ENCODE results near the gene BGN. TPM values are rescaled to one million over a fixed set of nuclear protein-coding genes. Genes with fewer than 3 reads are reported as not detected.

BGN gene
- total RNA-seq, 1 experiment from 2014 or later: 1.2 TPM

- no peak overlapping the region for H3K9ac ChIP-seq (ENCODE audit: extremely low read depth, insufficient read length, low read length)
- peaks cover 24% of the 10 kb centered on the region for H3K9me3 ChIP-seq (ENCODE audit: control insufficient read depth, low read depth, low read length)
- H3K18ac ChIP-seq (ENCODE audit: insufficient read length, low read depth, low read length): no peak overlapping the region
- H2BK15ac ChIP-seq (ENCODE audit: low read depth, low read length): no peak overlapping the region
- no peak overlapping the region for H3K56ac ChIP-seq (ENCODE audit: insufficient read length, low read depth, low read length)
- no peak overlapping the region for H4K91ac ChIP-seq (ENCODE audit: insufficient read length, low read depth, low read length)
- H2AFZ ChIP-seq (ENCODE audit: low read length): no peak overlapping the region
- no peak overlapping the region for H3K27ac ChIP-seq (ENCODE audit: insufficient read length, low read depth, low read length)
- no peaks in the 10 kb centered on the region for H3K79me1 ChIP-seq (ENCODE audit: insufficient read depth, low read depth, low read length, poor library complexity, severe bottlenecking)
- no CpG with 5 or more reads among the region's 15 CpGs for WGBS (ENCODE audit: extremely low coverage, insufficient read length, low lambda C conversion rate)
- H2BK5ac ChIP-seq (ENCODE audit: insufficient read length, low read length): no peak overlapping the region
- H3K23me2 ChIP-seq (ENCODE audit: insufficient read length, low read depth, low read length, poor library complexity, severe bottlenecking): no peaks in the 10 kb centered on the region
- H4K20me1 ChIP-seq (ENCODE audit: control insufficient read depth, insufficient read depth, insufficient read length): no peaks in the 10 kb centered on the region
- TF ChIP-seq, protein P1, sequence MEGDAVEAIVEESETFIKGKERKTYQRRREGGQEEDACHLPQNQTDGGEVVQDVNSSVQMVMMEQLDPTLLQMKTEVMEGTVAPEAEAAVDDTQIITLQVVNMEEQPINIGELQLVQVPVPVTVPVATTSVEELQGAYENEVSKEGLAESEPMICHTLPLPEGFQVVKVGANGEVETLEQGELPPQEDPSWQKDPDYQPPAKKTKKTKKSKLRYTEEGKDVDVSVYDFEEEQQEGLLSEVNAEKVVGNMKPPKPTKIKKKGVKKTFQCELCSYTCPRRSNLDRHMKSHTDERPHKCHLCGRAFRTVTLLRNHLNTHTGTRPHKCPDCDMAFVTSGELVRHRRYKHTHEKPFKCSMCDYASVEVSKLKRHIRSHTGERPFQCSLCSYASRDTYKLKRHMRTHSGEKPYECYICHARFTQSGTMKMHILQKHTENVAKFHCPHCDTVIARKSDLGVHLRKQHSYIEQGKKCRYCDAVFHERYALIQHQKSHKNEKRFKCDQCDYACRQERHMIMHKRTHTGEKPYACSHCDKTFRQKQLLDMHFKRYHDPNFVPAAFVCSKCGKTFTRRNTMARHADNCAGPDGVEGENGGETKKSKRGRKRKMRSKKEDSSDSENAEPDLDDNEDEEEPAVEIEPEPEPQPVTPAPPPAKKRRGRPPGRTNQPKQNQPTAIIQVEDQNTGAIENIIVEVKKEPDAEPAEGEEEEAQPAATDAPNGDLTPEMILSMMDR (conservative IDR thresholded peaks at IDR 0.05): no peak
- Mint-ChIP-seq H3K36me3 (ENCODE audit: insufficient read depth in 1 of 3, low read depth in 3 of 3) (peaks cover 12 to 27% (median 18%) of the 10 kb centered on the region in 3 experiments; a peak in 5 of 7 replicates), H3K9me3 (peaks cover 53 to 66% of the 10 kb centered on the region in 2 experiments), H3K27ac (no peak overlapping the region), H3K27me3 (ENCODE audit: low read depth) (no peaks in the 10 kb centered on the region), H3K4me3 (no peak overlapping the region), H3K4me1 (no peaks in the 10 kb centered on the region)
- H3K4me1 ChIP-seq (ENCODE audit: insufficient read depth, low read length): no peaks in the 10 kb centered on the region
- H3K14ac ChIP-seq (ENCODE audit: insufficient read depth, low read length): no peak overlapping the region
- H4K5ac ChIP-seq (ENCODE audit: insufficient read length, low read depth, low read length): no peak overlapping the region
- H3K4me2 ChIP-seq (ENCODE audit: insufficient read depth, insufficient read length, low read length): no peak overlapping the region
- H2AK5ac ChIP-seq (ENCODE audit: insufficient read length, low read length): no peak overlapping the region
- no peak overlapping the region for H3T11ph ChIP-seq (ENCODE audit: low read length)
- H4K8ac ChIP-seq (replicated peaks; ENCODE audit: insufficient read length, low read depth, low read length): no peak overlapping the region
- no peaks in the 10 kb centered on the region for H3K27me3 ChIP-seq (ENCODE audit: insufficient read depth, low read length)
- no peak overlapping the region for H3K23ac ChIP-seq (ENCODE audit: insufficient read length, low read depth, low read length)
- H2BK120ac ChIP-seq (ENCODE audit: low read depth, low read length, poor library complexity, severe bottlenecking): no peak overlapping the region
- H3K79me2 ChIP-seq (ENCODE audit: insufficient read depth, low read length): no peaks in the 10 kb centered on the region
- no peak overlapping the region for H2BK12ac ChIP-seq (ENCODE audit: insufficient read length, low read depth, low read length)
- no peak overlapping the region for H3K4ac ChIP-seq (ENCODE audit: low read depth, low read length)
- no peak for DNase-seq
- H2BK20ac ChIP-seq (ENCODE audit: low read depth, low read length, poor library complexity, severe bottlenecking): no peak overlapping the region
Measured at GRCh38 chrX:153449368-153450113, 45.2 kb upstream of the BGN start.
